CD4-positive, CD25-positive, alpha-beta regulatory T cell (primary cell): Measurements from ENCODE around the gene OR10G4. TPM values are rescaled to one million over a fixed set of nuclear protein-coding genes. Genes with fewer than 3 reads are reported as not detected.
"Not testable (repeated sequence)": the region's sequence is repeated elsewhere in the genome, so short reads cannot be mapped to it uniquely, and the experiment has no call there.

Source experiments
- ATAC-seq, 2 donors: fragments of 150-1000 bp; cut with Tn5 transposase; one replicate each; pipeline ENCODE4 v1.10.0; 2021; ENCODE audit warnings: low read depth in 2 of 2, moderate number of reproducible peaks in 2 of 2, moderate library complexity in 1 of 2
- DNase-seq, 3 donors: peaks; one replicate each; pipeline versions ENCODE4 v3.0.0 to v3.0.0-alpha.2; 2012 to 2022; ENCODE audit warnings: mixed read lengths in 1 of 3
- H3K27ac ChIP-seq: one replicate; pipeline ENCODE4 v1.7.0; 2013; ENCODE audit warnings: mild to moderate bottlenecking, low read length; ENCODE audit not compliant: insufficient read depth, poor library complexity, severe bottlenecking
- H3K27me3 ChIP-seq: one replicate; pipeline ENCODE4 v1.7.0; 2013; ENCODE audit warnings: low read length; ENCODE audit not compliant: control insufficient read depth, insufficient read depth
- H3K36me3 ChIP-seq: one replicate; pipeline ENCODE4 v1.7.0; 2013; ENCODE audit warnings: mild to moderate bottlenecking, low read length, moderate library complexity; ENCODE audit not compliant: control insufficient read depth, insufficient read depth
- H3K4me1 ChIP-seq: 2 replicates; pipeline ENCODE4 v1.7.0; 2013; ENCODE audit warnings: mild to moderate bottlenecking, low read length; ENCODE audit not compliant: insufficient read depth, control insufficient read depth, poor library complexity, severe bottlenecking
- H3K4me3 ChIP-seq: one replicate; pipeline ENCODE4 v1.7.0; 2013; ENCODE audit warnings: low read depth, mild to moderate bottlenecking, low read length, moderate library complexity
- H3K9me3 ChIP-seq, 2 experiments: 1 replicate in 1 of 2; 2 replicates in 1 of 2; pipeline ENCODE4 v1.7.0; 2013; ENCODE audit warnings: low read length in 2 of 2, mild to moderate bottlenecking in 1 of 2, moderate library complexity in 1 of 2; ENCODE audit not compliant: control insufficient read depth in 2 of 2
- H3K27ac Mint-ChIP-seq, 3 donors: one replicate each; pipeline ENCODE4 v1.8.0; 2020 to 2022; ENCODE audit warnings: mild to moderate bottlenecking in 3 of 3, mixed read lengths in 3 of 3, moderate library complexity in 2 of 3
- H3K27me3 Mint-ChIP-seq: one replicate; pipeline ENCODE4 v1.8.0; 2022; ENCODE audit warnings: mild to moderate bottlenecking, mixed read lengths
- H3K36me3 Mint-ChIP-seq: one replicate; pipeline ENCODE4 v1.8.0; 2020; ENCODE audit warnings: mixed read lengths
- H3K4me1 Mint-ChIP-seq, 4 donors: one replicate each; pipeline ENCODE4 v1.8.0; 2020 to 2022; ENCODE audit warnings: mixed read lengths in 4 of 4, mild to moderate bottlenecking in 1 of 4
- H3K4me3 Mint-ChIP-seq, 4 donors: one replicate each; pipeline ENCODE4 v1.8.0; 2020 to 2022; ENCODE audit warnings: mild to moderate bottlenecking in 4 of 4, mixed read lengths in 4 of 4, moderate library complexity in 3 of 4
- H3K9me3 Mint-ChIP-seq, 7 donors: one replicate each; pipeline ENCODE4 v1.8.0; 2020 to 2022; ENCODE audit warnings: mixed read lengths in 7 of 7, mild to moderate bottlenecking in 3 of 7, moderate library complexity in 2 of 7
- polyA plus RNA-seq, 4 donors: library from polyadenylated mRNA; unstranded; fragments of 300-500 nt; fragmentation: Illumina TruSeq; gene quantifications; one replicate each; pipeline ENCODE4 v1.2.3, GENCODE V29; 2021
- total RNA-seq: library from RNA; stranded (reverse); gene quantifications from one replicate; pipeline ENCODE4 v1.2.3, GENCODE V29; 2022

The OR10G4 gene
- not detected for total RNA-seq
- not detected for polyA plus RNA-seq

GRCh38 chr11:124012697-124013096 is at the start of gene OR10G4:
TSS of gene OR10G4 (plus strand) at chr11:124012997. CDS start at chr11:124015575, 2,578 bp downstream.
- H3K9me3 ChIP-seq = no peaks in the 10 kb centered on the region
- Mint-ChIP-seq H3K4me3 (no peak within 1 kb of the TSS), H3K36me3 (no peaks in the 10 kb centered on the region), H3K4me1 (no peaks in the 10 kb centered on the region), H3K27me3 (no peaks in the 10 kb centered on the region), H3K27ac (no peak within 1 kb of the TSS), H3K9me3 (no peaks in the 10 kb centered on the region)
- no peaks in the 10 kb centered on the region for H3K36me3 ChIP-seq
- ATAC-seq (no peak), DNase-seq (no peak)
- no peak within 1 kb of the TSS for H3K4me3 ChIP-seq
- no peak within 1 kb of the TSS for H3K27ac ChIP-seq
- H3K27me3 ChIP-seq = no peaks in the 10 kb centered on the region
- no peaks in the 10 kb centered on the region for H3K4me1 ChIP-seq

- Mint-ChIP-seq H3K27ac (no peak overlapping the region), H3K9me3 (peaks cover 0 to 5% (median 2%) of the 10 kb centered on the region in 7 donors), H3K4me3 (no peak overlapping the region), H3K4me1 (no peaks in the 10 kb centered on the region), H3K27me3 (no peaks in the 10 kb centered on the region), H3K36me3 (no peaks in the 10 kb centered on the region)
- no peaks in the 10 kb centered on the region for H3K36me3 ChIP-seq
- no peaks in the 10 kb centered on the region for H3K4me1 ChIP-seq
- DNase-seq (no peak), ATAC-seq (no peak)
- no peak overlapping the region for H3K27ac ChIP-seq
- H3K4me3 ChIP-seq = no peak overlapping the region
- H3K9me3 ChIP-seq = no peaks in the 10 kb centered on the region
- no peaks in the 10 kb centered on the region for H3K27me3 ChIP-seq
These were observed 39.0 kb upstream of the OR10G4 start for GRCh38 chr11:123973816-123974215.

- H3K4me1 Mint-ChIP-seq = no peaks in the 10 kb centered on the region
- H3K36me3 ChIP-seq = no peaks in the 10 kb centered on the region
- H3K27me3 Mint-ChIP-seq = no peaks in the 10 kb centered on the region
- no peak for ATAC-seq
- H3K4me1 ChIP-seq = no peaks in the 10 kb centered on the region
- no peak overlapping the region for H3K27ac ChIP-seq
- H3K9me3 ChIP-seq = no peaks in the 10 kb centered on the region
- H3K9me3 Mint-ChIP-seq = peaks cover 0 to 7% (median 0%) of the 10 kb centered on the region in 7 donors
- no peak for DNase-seq
- H3K27me3 ChIP-seq = no peaks in the 10 kb centered on the region
- no peak overlapping the region for H3K4me3 Mint-ChIP-seq
- H3K36me3 Mint-ChIP-seq = no peaks in the 10 kb centered on the region
- no peak overlapping the region for H3K4me3 ChIP-seq
- no peak overlapping the region for H3K27ac Mint-ChIP-seq
These were observed 35.8 kb upstream of the OR10G4 start for GRCh38 chr11:123976770-123977560.

GRCh38 chr11:123977731-123978347 is 35.0 kb upstream of the OR10G4 start, which contains the start of gene OR10S1:
TSS of gene OR10S1 (minus strand) at chr11:123977781. CDS start at chr11:123977664, 117 bp downstream.
- no peaks in the 10 kb centered on the region for H3K4me1 Mint-ChIP-seq
- Histone ChIP-seq H3K4me1 (no peaks in the 10 kb centered on the region), H3K36me3 (no peaks in the 10 kb centered on the region), H3K9me3 (no peaks in the 10 kb centered on the region), H3K27me3 (no peaks in the 10 kb centered on the region), H3K4me3 (no peak within 1 kb of the TSS), H3K27ac (no peak within 1 kb of the TSS)
- no peak for ATAC-seq
- H3K27ac Mint-ChIP-seq = no peak within 1 kb of the TSS
- no peak for DNase-seq
- no peak within 1 kb of the TSS for H3K4me3 Mint-ChIP-seq
- H3K36me3 Mint-ChIP-seq = no peaks in the 10 kb centered on the region
- peaks cover 0 to 7% (median 2%) of the 10 kb centered on the region in 7 donors for H3K9me3 Mint-ChIP-seq
- H3K27me3 Mint-ChIP-seq = no peaks in the 10 kb centered on the region

- H3K36me3 Mint-ChIP-seq = no peaks in the 10 kb centered on the region
- DNase-seq = no peak
- ATAC-seq = no peak
These were observed 33.5 kb upstream of the OR10G4 start for GRCh38 chr11:123979311-123979710.

GRCh38 chr11:123995119-123995518 is 17.7 kb upstream of the OR10G4 start, which contains the start of gene OR10G6:
TSS of gene OR10G6 (minus strand) at chr11:123995161. CDS start at chr11:123995161, 0 bp downstream.
- Histone ChIP-seq H3K4me3 (no peak within 1 kb of the TSS), H3K9me3 (no peaks in the 10 kb centered on the region), H3K27me3 (no peaks in the 10 kb centered on the region), H3K4me1 (no peaks in the 10 kb centered on the region), H3K36me3 (no peaks in the 10 kb centered on the region), H3K27ac (no peak within 1 kb of the TSS)
- no peaks in the 10 kb centered on the region for H3K27me3 Mint-ChIP-seq
- DNase-seq = no peak
- no peak within 1 kb of the TSS for H3K4me3 Mint-ChIP-seq
- ATAC-seq = no peak
- H3K27ac Mint-ChIP-seq = no peak within 1 kb of the TSS
- peaks cover 0 to 2% (median 0%) of the 10 kb centered on the region in 7 donors for H3K9me3 Mint-ChIP-seq
- H3K4me1 Mint-ChIP-seq = no peaks in the 10 kb centered on the region
- no peaks in the 10 kb centered on the region for H3K36me3 Mint-ChIP-seq

More at GRCh38 chr11:123979311-123979710, 33.5 kb upstream of the OR10G4 start:
- no peak overlapping the region for H3K27ac ChIP-seq
- no peak overlapping the region for H3K4me3 ChIP-seq
- Mint-ChIP-seq H3K27me3 (no peaks in the 10 kb centered on the region), H3K4me3 (no peak overlapping the region), H3K9me3 (peaks cover 0 to 10% (median 3%) of the 10 kb centered on the region in 7 donors), H3K4me1 (no peaks in the 10 kb centered on the region), H3K27ac (no peak overlapping the region)
- no peaks in the 10 kb centered on the region for H3K36me3 ChIP-seq
- no peaks in the 10 kb centered on the region for H3K27me3 ChIP-seq
- H3K4me1 ChIP-seq = no peaks in the 10 kb centered on the region
- H3K9me3 ChIP-seq = no peaks in the 10 kb centered on the region

GRCh38 chr11:124015837-124016236 is 3.0 kb downstream of the OR10G4 start:
- not testable (repeated sequence) for H3K4me1 Mint-ChIP-seq

More at GRCh38 chr11:124015837-124016236, 3.0 kb downstream of the OR10G4 start:
- not testable (repeated sequence) for H3K27ac ChIP-seq, H3K4me1 ChIP-seq, H3K4me3 ChIP-seq, H3K4me3 Mint-ChIP-seq, H3K9me3 ChIP-seq, H3K27me3 ChIP-seq, H3K27me3 Mint-ChIP-seq, H3K36me3 Mint-ChIP-seq, H3K9me3 Mint-ChIP-seq, ATAC-seq, H3K36me3 ChIP-seq, DNase-seq, H3K27ac Mint-ChIP-seq
